ENCODE results near the gene IRX1.

DNA sequence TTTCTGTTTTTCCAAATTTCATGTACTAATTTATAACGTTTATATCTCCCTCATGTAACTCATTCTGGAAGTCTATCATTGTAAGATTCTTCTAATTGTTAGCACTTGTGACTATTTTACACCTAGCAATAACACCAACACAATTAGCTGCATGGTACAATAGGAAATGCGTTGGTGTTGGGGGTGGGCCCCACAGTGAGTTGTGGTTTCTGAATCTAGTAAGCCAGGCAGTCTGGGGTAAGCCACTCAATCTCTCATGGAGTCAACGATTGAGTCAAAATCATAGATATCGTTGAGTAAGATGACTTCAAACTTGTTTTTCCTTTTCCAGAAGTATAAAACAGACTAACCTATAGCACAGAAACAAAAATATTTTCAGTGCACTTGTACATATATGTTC, 30.0 kb downstream of the IRX1 start:
- TF ChIP-seq, protein P1, sequence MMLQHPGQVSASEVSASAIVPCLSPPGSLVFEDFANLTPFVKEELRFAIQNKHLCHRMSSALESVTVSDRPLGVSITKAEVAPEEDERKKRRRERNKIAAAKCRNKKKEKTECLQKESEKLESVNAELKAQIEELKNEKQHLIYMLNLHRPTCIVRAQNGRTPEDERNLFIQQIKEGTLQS (IDR thresholded peaks at IDR 0.05): no peak
- TF ChIP-seq GABPA (IDR thresholded peaks at IDR 0.05 in 1 of 2, conservative IDR thresholded peaks at IDR 0.05 in 1 of 2): no peak
- TF ChIP-seq, protein P2, sequence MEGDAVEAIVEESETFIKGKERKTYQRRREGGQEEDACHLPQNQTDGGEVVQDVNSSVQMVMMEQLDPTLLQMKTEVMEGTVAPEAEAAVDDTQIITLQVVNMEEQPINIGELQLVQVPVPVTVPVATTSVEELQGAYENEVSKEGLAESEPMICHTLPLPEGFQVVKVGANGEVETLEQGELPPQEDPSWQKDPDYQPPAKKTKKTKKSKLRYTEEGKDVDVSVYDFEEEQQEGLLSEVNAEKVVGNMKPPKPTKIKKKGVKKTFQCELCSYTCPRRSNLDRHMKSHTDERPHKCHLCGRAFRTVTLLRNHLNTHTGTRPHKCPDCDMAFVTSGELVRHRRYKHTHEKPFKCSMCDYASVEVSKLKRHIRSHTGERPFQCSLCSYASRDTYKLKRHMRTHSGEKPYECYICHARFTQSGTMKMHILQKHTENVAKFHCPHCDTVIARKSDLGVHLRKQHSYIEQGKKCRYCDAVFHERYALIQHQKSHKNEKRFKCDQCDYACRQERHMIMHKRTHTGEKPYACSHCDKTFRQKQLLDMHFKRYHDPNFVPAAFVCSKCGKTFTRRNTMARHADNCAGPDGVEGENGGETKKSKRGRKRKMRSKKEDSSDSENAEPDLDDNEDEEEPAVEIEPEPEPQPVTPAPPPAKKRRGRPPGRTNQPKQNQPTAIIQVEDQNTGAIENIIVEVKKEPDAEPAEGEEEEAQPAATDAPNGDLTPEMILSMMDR (IDR thresholded peaks at IDR 0.05; ENCODE audit: low read depth, low read length, missing input control): no peak
- TF ChIP-seq, protein P3, sequence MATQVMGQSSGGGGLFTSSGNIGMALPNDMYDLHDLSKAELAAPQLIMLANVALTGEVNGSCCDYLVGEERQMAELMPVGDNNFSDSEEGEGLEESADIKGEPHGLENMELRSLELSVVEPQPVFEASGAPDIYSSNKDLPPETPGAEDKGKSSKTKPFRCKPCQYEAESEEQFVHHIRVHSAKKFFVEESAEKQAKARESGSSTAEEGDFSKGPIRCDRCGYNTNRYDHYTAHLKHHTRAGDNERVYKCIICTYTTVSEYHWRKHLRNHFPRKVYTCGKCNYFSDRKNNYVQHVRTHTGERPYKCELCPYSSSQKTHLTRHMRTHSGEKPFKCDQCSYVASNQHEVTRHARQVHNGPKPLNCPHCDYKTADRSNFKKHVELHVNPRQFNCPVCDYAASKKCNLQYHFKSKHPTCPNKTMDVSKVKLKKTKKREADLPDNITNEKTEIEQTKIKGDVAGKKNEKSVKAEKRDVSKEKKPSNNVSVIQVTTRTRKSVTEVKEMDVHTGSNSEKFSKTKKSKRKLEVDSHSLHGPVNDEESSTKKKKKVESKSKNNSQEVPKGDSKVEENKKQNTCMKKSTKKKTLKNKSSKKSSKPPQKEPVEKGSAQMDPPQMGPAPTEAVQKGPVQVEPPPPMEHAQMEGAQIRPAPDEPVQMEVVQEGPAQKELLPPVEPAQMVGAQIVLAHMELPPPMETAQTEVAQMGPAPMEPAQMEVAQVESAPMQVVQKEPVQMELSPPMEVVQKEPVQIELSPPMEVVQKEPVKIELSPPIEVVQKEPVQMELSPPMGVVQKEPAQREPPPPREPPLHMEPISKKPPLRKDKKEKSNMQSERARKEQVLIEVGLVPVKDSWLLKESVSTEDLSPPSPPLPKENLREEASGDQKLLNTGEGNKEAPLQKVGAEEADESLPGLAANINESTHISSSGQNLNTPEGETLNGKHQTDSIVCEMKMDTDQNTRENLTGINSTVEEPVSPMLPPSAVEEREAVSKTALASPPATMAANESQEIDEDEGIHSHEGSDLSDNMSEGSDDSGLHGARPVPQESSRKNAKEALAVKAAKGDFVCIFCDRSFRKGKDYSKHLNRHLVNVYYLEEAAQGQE (IDR thresholded peaks at IDR 0.05): no peak
- no peak for TF ChIP-seq TAF1 (conservative IDR thresholded peaks at IDR 0.05)
- no peak for TF ChIP-seq JUND (IDR thresholded peaks at IDR 0.05)
- no peak for TF ChIP-seq RXRA (IDR thresholded peaks at IDR 0.05)
- no peak for TF ChIP-seq SP1 (IDR thresholded peaks at IDR 0.05)
- TF ChIP-seq FOXA1 (IDR thresholded peaks at IDR 0.05): no peak
- TF ChIP-seq YY1 (IDR thresholded peaks at IDR 0.05): no peak
- no peak for TF ChIP-seq HNF4A (conservative IDR thresholded peaks at IDR 0.05)
- TF ChIP-seq, protein P4, sequence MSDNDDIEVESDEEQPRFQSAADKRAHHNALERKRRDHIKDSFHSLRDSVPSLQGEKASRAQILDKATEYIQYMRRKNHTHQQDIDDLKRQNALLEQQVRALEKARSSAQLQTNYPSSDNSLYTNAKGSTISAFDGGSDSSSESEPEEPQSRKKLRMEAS (IDR thresholded peaks at IDR 0.05): no peak
- no peak for TF ChIP-seq RAD21 (IDR thresholded peaks at IDR 0.05)
